Peyer's patch (tissue), 4 donors: Measurements from ENCODE around the gene SLC14A1. TPM values are rescaled to one million over a fixed set of nuclear protein-coding genes. Genes with fewer than 3 reads are reported as not detected.

Experiments used
- DNase-seq, 3 donors: peaks; one replicate each; pipeline ENCODE4 v3.0.0-alpha.2; 2017 to 2019
- H3K27ac ChIP-seq, 4 donors: fragments of 200-600 bp; sonication (generic); one replicate each; pipeline ENCODE4 v1.5.1; 2016 to 2019
- H3K27me3 ChIP-seq, 2 donors: fragments of 200-600 bp; sonication (generic); one replicate each; pipeline ENCODE4 v1.5.1; 2019
- H3K36me3 ChIP-seq, 3 donors: fragments of 200-600 bp; sonication (generic); one replicate each; pipeline ENCODE4 v1.5.1; 2016 to 2019
- H3K4me1 ChIP-seq, 4 donors: fragments of 200-600 bp; sonication (generic); one replicate each; pipeline ENCODE4 v1.5.1; 2016 to 2019
- H3K4me3 ChIP-seq, 4 donors: fragments of 200-600 bp; sonication (generic); 1 replicate in 3 of 4; 2 replicates in 1 of 4; pipeline ENCODE4 v1.5.1; 2016 to 2019; ENCODE audit warnings: mild to moderate bottlenecking in 1 of 4
- H3K9me3 ChIP-seq, 4 donors: fragments of 200-600 bp; sonication (generic); one replicate each; pipeline ENCODE4 v1.5.1; 2016 to 2019; ENCODE audit warnings: mild to moderate bottlenecking in 1 of 4
- POLR2A ChIP-seq, 2 donors: fragments of 450-650 bp; IDR thresholded peaks; one replicate each; pipeline ENCODE4 v1.5.1; 2017; ENCODE audit warnings: antibody characterized with exemption in 2 of 2, mild to moderate bottlenecking in 2 of 2, moderate library complexity in 2 of 2
- total RNA-seq, 4 donors: library from RNA; depleted of rRNA; stranded (reverse); fragments of >200 nt; gene quantifications; one replicate each; pipeline ENCODE4 v1.1.0, GENCODE V29; 2016
- TF ChIP-seq, protein P1 (sequence below), 6 experiments: fragments of 450-650 bp in 4 of 6; fragments of 200-600 bp in 2 of 6; sonication (generic) in 1 of 6; IDR thresholded peaks; one replicate each; pipeline ENCODE4 v1.5.1; 2017 to 2019; ENCODE audit warnings: antibody characterized with exemption in 6 of 6, mild to moderate bottlenecking in 3 of 6, moderate library complexity in 1 of 6

The SLC14A1 gene
- total RNA-seq, 4 donors from 2014 or later, result 0.35 to 9.7 (median 1.6) TPM

- Histone ChIP-seq H3K4me1 (peaks cover 0 to 24% (median 8%) of the 10 kb centered on the region in 4 donors), H3K9me3 (no peaks in the 10 kb centered on the region), H3K4me3 (no peak overlapping the region), H3K27ac (peak overlapping the region in 3 of 4 donors; percentile 77 to 87 (median 77)), H3K36me3 (no peaks in the 10 kb centered on the region), H3K27me3 (no peaks in the 10 kb centered on the region)
- TF ChIP-seq POLR2A (IDR thresholded peaks at IDR 0.05), result no peak
- TF ChIP-seq, protein P1, sequence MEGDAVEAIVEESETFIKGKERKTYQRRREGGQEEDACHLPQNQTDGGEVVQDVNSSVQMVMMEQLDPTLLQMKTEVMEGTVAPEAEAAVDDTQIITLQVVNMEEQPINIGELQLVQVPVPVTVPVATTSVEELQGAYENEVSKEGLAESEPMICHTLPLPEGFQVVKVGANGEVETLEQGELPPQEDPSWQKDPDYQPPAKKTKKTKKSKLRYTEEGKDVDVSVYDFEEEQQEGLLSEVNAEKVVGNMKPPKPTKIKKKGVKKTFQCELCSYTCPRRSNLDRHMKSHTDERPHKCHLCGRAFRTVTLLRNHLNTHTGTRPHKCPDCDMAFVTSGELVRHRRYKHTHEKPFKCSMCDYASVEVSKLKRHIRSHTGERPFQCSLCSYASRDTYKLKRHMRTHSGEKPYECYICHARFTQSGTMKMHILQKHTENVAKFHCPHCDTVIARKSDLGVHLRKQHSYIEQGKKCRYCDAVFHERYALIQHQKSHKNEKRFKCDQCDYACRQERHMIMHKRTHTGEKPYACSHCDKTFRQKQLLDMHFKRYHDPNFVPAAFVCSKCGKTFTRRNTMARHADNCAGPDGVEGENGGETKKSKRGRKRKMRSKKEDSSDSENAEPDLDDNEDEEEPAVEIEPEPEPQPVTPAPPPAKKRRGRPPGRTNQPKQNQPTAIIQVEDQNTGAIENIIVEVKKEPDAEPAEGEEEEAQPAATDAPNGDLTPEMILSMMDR (IDR thresholded peaks at IDR 0.05), result no peak
- peak in 2 of 3 donors; percentile 63 to 84 for DNase-seq
Measured at GRCh38 chr18:45688833-45689232, 35.1 kb upstream of the SLC14A1 start.

GRCh38 chr18:45689396-45689795 lies 34.6 kb upstream of the SLC14A1 start:
- Histone ChIP-seq H3K36me3 (no peaks in the 10 kb centered on the region), H3K4me1 (peaks cover 0 to 24% (median 8%) of the 10 kb centered on the region in 4 donors), H3K27me3 (no peaks in the 10 kb centered on the region), H3K4me3 (no peak overlapping the region), H3K27ac (peak overlapping the region in 2 of 4 donors; percentile 77 to 87), H3K9me3 (no peaks in the 10 kb centered on the region)
- TF ChIP-seq, protein P1 (IDR thresholded peaks at IDR 0.05), result no peak
- no peak for TF ChIP-seq POLR2A (IDR thresholded peaks at IDR 0.05)
- DNase-seq, result no peak

- TF ChIP-seq POLR2A (IDR thresholded peaks at IDR 0.05), result no peak
- TF ChIP-seq, protein P1 (IDR thresholded peaks at IDR 0.05), result peak; percentile 54 to 83 (median 80)
- Histone ChIP-seq H3K9me3 (peaks cover 0 to 4% (median 0%) of the 10 kb centered on the region in 4 donors), H3K4me1 (peaks cover 0 to 22% (median 8%) of the 10 kb centered on the region in 4 donors), H3K27me3 (no peaks in the 10 kb centered on the region), H3K27ac (no peak overlapping the region), H3K36me3 (no peaks in the 10 kb centered on the region), H3K4me3 (no peak overlapping the region)
- peak; percentile 72 to 91 (median 81) for DNase-seq
Measured at GRCh38 chr18:45690975-45691815, 32.8 kb upstream of the SLC14A1 start.

DNA sequence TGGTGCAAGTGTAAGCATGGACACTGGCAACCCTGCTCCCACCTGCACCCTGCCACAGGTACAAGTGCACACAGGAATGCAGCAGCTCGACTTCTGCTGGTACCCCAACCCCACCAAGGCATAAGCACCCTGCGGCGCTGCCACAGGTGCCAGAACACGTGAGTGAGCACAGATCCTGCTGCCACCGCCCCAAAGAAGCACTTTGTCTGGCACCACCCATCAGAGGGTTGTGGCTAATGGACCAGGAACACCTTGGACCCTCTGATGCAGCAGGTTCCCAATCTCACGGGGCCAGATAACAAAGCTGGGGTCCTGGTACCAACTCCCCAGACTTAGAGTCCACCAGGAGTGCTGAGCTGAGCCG lies 32.2 kb upstream of the SLC14A1 start:
- TF ChIP-seq, protein P1 (IDR thresholded peaks at IDR 0.05), result no peak
- no peak for TF ChIP-seq POLR2A (IDR thresholded peaks at IDR 0.05)
- no peak for DNase-seq
- H3K4me3 ChIP-seq, result no peak overlapping the region
- H3K27me3 ChIP-seq, result no peaks in the 10 kb centered on the region
- H3K36me3 ChIP-seq, result no peaks in the 10 kb centered on the region
- H3K4me1 ChIP-seq, result peaks cover 0 to 17% (median 5%) of the 10 kb centered on the region in 4 donors
- no peak overlapping the region for H3K27ac ChIP-seq
- H3K9me3 ChIP-seq, result peaks cover 0 to 4% (median 0%) of the 10 kb centered on the region in 4 donors

DNA sequence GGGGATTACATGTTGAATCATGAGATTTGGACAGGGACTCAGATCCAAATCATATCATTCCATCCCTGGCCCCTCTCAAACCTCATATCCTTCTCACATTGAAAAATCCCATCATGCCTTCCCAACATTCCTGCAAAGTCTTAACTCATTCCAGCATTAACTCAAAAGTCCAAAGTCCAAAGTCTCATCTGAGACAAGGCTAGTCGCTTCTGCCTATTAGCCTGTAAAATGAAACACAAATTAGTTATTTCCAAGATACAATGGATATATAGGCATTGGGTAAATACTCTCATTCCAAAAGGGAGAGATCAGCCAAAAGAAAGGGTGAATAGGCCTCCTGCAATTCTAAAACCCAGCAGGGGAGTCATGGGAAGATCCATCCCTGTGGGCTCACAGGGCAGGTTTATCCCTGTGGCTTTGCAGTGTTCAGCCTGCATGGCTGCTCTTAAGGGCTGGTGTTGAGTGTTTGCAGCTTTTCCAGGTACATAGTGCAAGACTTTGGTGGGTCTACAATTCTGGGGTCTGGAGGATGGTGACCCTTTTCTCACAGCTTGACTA lies 21.2 kb upstream of the SLC14A1 start:
- H3K9me3 ChIP-seq, result peaks cover 0 to 9% (median 0%) of the 10 kb centered on the region in 4 donors
- DNase-seq, result no peak
- H3K36me3 ChIP-seq, result no peaks in the 10 kb centered on the region
- H3K4me3 ChIP-seq, result no peak overlapping the region
- TF ChIP-seq, protein P1 (IDR thresholded peaks at IDR 0.05), result no peak
- TF ChIP-seq POLR2A (IDR thresholded peaks at IDR 0.05), result no peak
- H3K27me3 ChIP-seq, result no peaks in the 10 kb centered on the region
- no peak overlapping the region for H3K27ac ChIP-seq
- H3K4me1 ChIP-seq, result no peaks in the 10 kb centered on the region
